HG03354 (cell line): ENCODE measurements around the gene PRAMEF8.
"Not testable (repeated sequence)": the region's sequence is repeated elsewhere in the genome, so short reads cannot be mapped to it uniquely, and the experiment has no call there.

Experiments used
- ATAC-seq: cut with Tn5 transposase; IDR thresholded peaks from one replicate; pipeline ENCODE4 v1.9.1; 2021; ENCODE audit warnings: mild to moderate bottlenecking; ENCODE audit not compliant: unreplicated experiment, poor library complexity, severe bottlenecking

Gene PRAMEF8

DNA sequence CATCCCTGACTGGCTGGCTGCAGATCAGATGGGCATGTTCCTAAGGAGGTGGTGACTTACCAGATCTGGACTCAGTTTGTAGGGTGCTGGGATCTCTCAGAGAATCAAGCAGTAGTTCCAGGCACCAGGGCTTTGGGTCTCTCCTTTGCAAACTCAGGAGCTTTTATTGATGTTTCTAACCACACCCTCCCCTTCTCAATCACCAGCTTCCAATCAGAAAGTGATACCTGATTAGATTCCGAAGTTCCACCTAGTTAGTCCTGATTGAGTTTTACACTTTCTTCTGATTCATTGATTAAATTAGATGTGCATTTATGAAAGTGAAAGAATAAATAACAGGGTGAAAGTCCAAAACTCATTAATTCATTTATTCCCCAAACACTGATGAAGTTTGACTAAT is at the start of gene PRAMEF8:
PRAMEF8 (minus strand) TSS at position 101 of the 400 bp plus-strand sequence. CDS start 1,046 bp downstream, outside the sequence.
- not testable (repeated sequence) for ATAC-seq

DNA sequence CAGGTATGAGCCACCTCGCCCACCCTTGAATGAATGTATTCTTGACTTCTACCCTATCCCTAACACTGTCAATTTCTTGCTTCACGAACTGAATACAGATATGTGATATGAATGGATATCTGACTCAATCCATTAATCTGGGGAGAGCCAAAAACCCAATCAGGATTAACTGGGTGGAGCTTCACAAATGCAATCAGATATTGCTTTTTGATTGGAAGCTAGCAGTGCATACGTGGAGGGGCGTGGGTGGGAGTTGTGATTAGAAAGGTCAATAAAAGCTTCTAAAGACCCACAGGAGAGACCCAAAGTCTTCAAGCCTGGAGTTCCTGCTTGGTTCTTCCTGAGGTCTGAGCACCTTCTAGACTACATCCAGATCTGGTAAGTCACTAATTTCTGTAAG is 30.3 kb upstream of the PRAMEF8 start, which contains the start of gene PRAMEF15:
PRAMEF15 (plus strand) TSS at position 301 of the 400 bp plus-strand sequence. CDS start 2,827 bp downstream, outside the sequence.
- ATAC-seq: not testable (repeated sequence)

DNA sequence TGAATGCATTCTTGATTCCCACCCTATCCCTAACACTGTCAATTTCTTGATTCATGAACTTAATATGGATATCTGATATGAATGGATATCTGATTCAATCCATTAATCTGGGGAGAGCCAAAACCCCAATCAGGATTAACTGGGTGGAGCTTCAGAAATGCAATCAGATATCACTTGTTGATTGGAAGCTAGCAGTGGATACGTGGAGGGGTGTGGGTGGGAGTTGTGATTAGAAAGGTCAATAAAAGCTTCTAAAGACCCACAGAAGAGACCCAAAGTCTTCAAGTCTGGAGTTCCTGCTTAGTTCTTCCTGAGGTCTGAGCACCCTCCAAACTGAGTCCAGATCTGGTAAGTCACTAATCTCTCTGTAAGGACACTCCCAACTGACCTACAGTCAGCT is 18.3 kb upstream of the PRAMEF8 start, which contains the start of gene PRAMEF33:
PRAMEF33 (plus strand) TSS at position 301 of the 400 bp plus-strand sequence. CDS start 2,416 bp downstream, outside the sequence.
- not testable (repeated sequence) for ATAC-seq

DNA sequence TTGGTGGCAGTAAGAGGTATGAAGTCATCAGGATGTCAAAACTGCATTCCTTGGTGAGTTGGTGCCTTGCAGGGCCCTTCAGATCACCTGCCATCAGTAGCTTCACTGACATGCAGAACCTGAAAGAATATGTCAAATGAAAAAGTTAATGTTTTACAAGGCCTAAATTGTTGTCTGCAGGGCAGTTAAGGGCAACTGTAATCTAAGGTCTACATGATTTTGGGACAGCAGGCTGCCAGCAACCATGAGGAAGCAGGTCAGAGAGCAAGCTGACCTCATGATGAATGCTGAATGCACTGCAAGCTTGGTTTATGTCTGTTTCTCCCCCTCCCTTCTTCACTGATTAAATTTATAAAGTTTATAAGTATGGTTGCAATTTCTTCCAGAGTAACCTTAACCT is 17.3 kb upstream of the PRAMEF8 start:
- not testable (repeated sequence) for ATAC-seq

DNA sequence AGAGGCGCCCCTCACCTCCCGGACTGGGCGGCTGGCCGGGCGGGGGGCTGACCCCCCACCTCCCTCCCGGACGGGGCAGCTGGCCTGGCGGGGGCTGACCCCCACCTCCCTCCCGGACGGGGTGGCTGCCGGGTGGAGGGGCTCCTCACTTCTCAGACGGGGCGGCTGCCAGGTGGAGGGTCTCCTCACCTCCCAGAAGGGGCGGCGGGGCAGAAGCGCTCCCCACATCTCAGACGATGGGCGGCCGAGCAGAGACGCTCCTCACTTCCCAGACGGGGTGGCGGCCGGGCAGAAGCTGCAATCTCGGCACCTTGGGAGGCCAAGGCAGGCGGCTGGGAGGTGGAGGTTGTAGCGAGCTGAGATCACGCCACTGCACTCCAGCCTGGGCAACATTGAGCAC is 13.8 kb upstream of the PRAMEF8 start:
- ATAC-seq: not testable (repeated sequence)

DNA sequence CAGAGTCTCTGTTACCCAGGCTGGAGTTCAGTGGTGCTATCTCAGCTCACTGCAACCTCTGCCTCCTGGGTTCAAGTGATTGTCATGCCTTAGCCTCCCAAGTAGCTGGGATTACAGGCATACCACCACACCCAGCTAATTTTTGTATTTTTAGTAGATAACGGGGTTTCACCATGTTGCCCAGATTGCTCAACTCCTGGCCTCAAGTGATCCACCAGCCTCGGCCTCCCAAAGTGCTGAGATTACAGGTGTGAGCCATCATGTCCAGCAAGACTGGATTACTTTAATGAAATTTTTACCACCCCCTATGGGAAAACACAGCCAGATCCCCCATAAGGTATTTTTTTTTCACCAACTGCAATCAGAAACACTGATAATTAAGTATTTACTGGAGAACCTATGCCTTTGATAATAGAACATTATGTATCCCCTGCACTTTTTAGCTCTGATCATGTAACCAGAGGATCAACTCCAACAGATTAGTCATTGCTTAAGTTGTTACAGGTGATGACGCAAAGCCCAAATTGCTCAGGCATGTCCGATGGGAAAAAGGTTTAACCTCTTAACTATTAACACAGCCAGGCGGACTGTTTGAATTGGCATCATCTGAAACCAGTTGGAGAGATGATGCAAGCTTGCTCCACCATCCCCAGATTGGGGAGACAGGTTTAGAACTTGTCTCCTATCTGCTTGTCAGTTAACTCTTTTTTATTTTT is 12.4 kb upstream of the PRAMEF8 start:
- ATAC-seq: not testable (repeated sequence)

DNA sequence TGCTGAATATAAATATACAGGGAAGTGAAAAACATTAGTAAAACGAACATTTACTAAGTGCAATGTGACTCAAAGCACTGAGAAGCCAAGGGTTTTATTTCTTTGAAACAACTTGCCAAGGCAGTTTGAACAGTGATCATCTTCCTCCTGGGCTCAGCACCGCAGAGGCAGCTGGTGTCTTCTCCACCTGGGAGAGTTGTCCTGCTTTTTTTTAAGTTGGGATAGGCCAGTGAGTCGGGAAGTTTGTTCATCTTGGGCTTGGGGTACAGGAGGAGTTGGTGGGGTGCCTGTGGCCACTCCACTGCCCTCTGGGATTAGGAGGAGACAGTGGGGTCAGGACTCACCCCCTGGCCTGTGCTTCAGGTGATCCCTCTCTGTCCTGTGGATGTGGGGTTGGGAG is 4.1 kb upstream of the PRAMEF8 start:
- not testable (repeated sequence) for ATAC-seq

DNA sequence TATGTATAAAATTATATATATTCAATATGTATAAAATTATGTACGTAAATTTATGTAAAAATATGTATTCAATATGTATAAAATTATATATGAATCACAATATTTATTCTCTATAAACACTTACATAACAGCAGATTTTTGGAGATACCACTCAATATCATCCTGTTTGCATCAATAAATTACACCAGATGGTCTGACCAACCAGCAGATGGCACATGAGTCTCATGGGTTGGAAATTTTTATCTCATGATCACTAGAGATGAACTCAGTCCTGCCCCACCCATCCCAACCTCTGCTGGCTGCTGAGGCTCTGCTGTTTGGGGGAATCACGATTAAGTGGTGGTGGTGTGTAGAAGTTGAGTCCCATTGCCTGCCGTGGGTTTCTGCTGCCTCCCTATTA is 5.3 kb downstream of the PRAMEF8 start:
- not testable (repeated sequence) for ATAC-seq

DNA sequence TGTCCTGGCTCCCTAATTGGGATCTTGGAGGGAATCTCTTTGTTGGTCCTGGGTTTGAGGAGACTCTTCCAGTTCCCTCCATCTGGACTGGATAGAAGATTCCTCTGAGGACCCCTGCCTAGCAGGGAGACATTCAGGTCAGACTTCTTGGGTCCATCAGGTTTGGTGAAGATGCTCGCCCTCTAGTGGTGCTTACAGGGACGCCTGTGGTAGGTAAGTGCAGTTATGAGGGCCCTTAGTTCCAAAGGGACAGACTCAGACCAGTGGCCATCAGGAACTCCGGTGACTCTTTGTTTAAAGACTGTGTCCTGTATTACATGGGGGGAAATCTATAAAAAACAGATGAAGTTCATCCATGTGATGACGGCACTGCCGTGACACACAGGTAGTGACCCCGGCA is 7.9 kb downstream of the PRAMEF8 start:
- not testable (repeated sequence) for ATAC-seq

DNA sequence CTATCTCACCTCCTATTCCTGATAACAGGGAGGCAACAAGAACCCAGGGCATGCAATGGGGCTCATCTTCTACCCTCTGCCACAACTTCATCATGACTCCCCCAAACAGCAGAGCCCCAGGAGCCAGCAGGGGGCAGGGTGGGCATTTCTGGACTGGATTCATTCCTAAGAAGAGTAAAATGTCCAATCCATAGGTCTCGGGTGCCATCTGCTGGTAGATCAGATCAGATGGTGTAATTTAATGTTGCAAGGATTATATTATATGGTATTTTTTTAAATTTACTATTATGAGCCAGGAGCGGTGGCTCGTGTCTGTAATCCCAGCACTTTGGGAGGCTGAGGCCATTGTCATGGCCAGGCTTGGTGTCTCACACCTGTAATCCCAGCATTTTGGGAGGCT is 19.8 kb downstream of the PRAMEF8 start:
- ATAC-seq: not testable (repeated sequence)

DNA sequence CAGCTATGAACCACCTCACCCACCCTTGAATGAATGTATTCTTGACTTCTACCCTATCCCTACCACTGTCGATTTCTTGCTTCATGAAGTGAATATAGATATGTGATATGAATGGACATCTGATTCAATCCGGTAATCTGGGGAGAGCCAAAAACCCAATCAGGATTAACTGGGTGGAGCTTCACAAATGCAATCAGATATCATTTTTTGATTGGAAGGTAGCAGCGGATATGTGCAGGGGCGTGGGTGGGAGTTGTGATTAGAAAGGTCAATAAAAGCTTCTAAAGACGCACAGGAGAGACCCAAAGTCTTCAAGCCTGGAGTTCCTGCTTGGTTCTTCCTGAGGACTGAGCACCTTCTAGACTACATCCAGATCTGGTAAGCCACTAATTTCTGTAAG is 31.0 kb downstream of the PRAMEF8 start, which contains the start of gene PRAMEF5:
PRAMEF5 (plus strand) TSS at position 301 of the 400 bp plus-strand sequence. CDS start 5,071 bp downstream, outside the sequence.
- ATAC-seq: not testable (repeated sequence)

DNA sequence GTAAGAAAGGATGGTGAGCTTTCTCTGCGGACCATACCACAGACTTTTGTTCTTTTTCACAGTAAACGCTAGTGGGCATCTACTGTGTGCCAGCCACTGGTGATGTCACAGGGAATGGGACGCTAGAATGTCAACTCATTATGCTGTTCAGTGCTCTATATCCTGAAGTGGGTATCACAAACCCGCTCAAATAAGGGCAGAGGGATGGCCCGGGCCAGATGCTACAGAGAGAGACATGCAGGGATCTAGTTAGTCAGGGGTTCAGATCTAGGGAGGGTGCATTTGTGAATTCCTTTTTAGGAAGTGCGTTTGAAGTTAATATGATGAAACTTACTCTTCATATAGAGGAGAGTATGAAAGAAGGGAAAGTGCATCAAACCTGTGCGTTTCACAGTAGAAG is 37.8 kb downstream of the PRAMEF8 start:
- not testable (repeated sequence) for ATAC-seq

DNA sequence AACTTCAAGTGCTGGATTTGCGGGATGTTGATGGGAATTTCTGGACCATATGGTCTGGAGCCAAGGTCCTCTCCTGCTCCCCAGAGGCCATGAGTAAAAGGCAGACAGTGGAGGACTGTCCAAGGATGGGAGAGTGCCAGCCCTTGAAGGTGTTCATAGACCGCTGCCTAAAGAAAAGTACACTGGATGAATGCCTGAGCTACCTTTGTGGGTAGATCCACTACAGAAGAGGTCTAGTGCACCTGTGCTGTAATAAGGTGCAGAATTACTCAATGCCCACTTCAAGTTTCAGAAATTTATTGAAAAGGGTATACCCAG is 38.4 kb downstream of the PRAMEF8 start:
- ATAC-seq: not testable (repeated sequence)

DNA sequence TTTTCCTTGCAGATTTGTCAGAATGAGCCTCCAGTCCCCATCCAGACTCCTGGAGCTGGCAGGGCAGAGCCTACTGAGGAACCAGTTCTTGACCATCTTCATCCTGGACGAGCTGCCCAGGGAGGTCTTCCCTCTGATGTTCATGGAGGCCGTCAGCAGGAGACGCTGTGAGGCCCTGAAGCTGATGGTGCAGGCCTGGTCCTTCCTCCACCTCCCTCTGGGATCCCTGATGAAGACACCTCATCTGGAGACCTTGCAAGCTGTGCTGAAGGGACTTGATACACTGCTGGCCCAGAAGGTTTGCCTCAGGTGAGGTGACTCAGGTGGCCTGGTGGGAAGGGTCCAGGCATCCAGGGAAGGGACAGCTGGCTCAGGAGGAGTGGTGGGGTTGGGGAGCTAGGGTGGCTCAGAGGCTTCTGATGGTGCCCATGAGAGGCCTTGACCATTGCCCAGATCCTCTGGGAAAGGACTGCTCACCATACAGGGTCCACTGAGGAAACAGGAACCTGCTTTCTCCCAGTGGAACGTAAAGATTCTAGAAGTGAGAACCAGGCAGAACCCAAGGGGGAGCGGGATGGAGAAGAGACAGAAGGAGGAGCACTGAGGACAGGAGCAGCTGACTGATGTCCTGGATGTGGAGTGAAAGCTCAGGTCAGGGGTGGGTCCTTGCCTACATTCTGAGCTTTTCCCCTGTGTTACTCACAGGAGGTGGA is 38.9 kb downstream of the PRAMEF8 start:
- ATAC-seq: not testable (repeated sequence)

DNA sequence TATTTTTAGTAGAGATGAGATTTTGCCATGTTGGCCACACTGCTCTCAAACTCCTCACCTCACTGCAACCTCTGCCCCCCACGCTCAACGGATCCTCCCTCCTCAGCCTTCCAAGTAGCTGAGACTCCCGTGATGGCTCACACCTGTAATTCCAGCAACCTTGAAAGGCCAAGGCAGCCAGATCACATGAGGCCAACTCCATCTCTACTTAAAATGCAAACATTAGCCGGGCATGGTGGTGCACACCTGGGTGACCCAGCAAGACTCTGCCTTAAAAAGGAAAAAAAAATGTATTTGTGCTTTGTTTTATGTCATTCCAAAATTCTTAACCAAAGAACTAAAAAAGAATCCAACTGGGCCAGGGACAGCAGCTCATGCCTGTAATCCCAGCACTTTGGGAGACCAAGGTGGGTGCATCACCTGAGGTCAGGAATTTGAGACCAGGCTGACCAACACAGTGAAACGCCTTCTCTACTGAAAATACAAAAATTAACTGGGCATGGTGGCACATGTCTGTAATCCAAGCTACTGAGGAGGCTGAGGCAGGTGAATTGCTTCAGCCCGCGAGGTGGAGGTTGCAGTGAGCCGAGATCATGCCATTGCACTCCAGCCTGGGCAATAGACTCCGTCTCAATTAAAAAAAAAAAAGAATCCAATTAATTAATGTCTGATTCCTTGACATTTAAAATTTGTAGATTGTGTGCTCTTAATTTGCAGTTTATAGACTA is 41.2 kb downstream of the PRAMEF8 start:
- ATAC-seq: not testable (repeated sequence)

DNA sequence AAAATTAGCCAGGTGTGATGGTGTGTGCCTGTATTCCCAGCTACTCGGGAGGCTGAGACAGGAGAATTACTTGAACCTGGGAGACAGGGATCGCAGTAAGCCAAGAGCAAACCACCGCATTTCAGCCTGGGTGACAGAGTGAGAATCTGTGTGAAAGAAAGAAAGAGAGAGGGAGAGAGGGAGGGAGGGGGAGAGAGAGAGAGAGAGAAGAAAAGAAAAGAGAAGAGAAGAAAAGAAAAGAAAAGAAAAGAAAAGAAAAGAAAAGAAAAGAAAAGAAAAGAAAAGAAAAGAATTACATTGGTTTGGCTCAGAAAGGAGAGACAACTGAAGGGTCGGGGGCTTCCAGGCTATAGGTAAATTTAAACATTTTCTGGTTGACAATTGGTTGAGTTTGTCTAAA is 45.3 kb downstream of the PRAMEF8 start:
- ATAC-seq: not testable (repeated sequence)

DNA sequence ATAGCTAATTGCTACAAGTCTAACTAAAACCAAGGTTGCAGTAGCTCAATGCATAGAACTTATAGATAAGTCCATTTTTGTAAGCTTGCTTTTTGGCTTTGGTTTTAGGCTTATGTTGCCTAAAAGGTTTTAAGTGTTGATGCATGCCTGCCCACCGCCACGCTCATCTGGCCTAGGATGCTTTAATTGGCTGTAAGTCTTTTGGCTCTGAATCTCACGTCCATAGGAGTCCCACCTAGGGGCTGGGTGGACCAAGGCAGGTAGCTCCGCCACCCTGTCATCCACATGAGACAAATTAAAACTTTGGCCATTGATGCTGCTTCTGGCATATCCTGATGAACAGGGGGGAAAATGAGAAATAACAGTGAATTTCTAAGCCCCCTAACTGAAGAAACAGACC is 47.4 kb downstream of the PRAMEF8 start:
- ATAC-seq: not testable (repeated sequence)

DNA sequence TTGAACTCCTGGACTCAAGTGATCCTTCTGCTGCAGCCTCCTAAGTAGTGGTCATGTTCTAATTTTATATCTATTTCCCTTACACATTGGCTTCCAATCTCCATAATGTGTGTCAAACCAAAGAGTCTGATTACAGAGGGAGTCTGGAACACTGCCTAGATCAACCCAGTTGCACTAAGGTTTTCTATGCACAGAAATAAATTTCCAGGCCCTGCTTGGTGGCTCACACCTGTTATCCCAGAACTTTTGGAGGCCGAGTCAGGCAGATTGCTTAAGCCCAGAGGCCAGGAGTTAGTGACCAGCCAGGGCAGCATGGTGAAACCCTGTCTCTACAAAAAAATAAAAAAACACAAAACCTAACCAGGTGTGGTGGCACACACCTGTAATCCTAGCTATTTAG is 50.9 kb downstream of the PRAMEF8 start:
- not testable (repeated sequence) for ATAC-seq

DNA sequence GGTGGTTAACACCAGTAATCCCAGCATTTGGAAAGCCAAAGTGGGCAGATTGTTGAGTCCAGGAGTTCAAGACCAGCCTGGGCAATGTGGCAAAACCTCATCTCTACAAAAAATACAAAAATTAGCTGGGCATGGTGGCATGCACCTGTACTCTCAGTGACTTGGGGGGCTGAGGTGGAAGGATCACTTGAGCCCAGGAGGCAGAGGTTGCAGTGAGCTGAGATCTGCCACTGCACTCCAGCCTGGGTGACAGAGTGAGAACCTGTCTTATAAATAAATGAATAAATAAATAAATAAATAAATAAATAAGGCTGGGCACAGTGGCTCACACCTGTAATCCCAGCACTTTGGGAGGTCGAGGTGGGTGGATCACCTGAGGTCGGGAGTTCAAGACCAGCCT is 52.9 kb downstream of the PRAMEF8 start:
- ATAC-seq: not testable (repeated sequence)
